GM20000 (cell line): ENCODE data around the gene CHRM3.
A peak's percentile ranks its signal among the peaks of the same experiment; 100 is the strongest.

Experiments
- DNase-seq: peaks from one replicate; pipeline ENCODE4 v3.0.0; 2012; ENCODE audit warnings: low spot score
- TF ChIP-seq, protein P1 (sequence below): IDR thresholded peaks from 2 replicates; pipeline ENCODE4 v1.5.1; 2012; ENCODE audit warnings: mild to moderate bottlenecking, control low read depth; ENCODE audit errors: extremely low read depth, missing control alignments

The CHRM3 gene

DNA sequence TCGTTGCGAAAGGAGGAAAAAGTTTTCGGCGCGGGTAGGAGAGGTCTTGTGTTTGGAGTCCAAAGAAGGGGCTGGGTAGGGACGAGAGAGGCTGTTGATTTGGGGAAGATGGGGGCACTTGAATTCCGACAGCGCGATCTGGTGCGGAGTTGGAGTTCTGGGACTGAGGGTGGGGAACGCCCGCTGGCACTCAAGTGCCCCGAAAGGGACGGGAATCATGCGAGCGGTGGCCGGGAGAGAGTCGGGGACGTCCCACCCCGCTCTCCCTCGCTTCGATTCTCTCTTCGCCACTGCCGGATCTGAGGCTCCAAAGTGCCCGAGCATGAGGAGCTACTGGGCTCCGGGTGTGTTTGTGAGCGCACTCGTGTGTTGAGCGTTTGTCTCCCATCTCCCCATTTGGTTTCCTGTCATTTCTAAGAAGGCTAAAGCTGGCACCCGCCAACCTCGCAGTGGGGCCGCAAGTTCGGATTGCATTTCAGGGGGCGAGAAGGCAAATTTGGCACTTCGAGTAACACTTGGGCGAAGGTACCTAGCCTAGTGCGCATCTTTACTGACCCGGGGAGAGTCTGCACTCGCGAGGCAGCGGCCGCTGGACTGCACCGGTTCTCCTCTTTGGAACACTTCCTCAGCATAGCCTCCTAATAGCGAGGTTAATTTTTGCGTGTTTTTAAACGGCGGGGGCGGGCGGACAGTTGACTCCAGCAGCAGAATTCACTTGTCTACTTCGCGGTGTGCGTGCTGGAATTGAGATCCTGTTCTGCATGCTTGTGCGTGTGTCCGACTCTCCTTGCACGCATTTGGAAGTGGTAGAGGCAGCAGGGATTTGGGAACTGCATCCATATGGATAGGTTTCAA lies 1.2 kb downstream of the CHRM3 start:
- TF ChIP-seq, protein P1, sequence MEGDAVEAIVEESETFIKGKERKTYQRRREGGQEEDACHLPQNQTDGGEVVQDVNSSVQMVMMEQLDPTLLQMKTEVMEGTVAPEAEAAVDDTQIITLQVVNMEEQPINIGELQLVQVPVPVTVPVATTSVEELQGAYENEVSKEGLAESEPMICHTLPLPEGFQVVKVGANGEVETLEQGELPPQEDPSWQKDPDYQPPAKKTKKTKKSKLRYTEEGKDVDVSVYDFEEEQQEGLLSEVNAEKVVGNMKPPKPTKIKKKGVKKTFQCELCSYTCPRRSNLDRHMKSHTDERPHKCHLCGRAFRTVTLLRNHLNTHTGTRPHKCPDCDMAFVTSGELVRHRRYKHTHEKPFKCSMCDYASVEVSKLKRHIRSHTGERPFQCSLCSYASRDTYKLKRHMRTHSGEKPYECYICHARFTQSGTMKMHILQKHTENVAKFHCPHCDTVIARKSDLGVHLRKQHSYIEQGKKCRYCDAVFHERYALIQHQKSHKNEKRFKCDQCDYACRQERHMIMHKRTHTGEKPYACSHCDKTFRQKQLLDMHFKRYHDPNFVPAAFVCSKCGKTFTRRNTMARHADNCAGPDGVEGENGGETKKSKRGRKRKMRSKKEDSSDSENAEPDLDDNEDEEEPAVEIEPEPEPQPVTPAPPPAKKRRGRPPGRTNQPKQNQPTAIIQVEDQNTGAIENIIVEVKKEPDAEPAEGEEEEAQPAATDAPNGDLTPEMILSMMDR: no peak
- peak; percentile 16 for DNase-seq

DNA sequence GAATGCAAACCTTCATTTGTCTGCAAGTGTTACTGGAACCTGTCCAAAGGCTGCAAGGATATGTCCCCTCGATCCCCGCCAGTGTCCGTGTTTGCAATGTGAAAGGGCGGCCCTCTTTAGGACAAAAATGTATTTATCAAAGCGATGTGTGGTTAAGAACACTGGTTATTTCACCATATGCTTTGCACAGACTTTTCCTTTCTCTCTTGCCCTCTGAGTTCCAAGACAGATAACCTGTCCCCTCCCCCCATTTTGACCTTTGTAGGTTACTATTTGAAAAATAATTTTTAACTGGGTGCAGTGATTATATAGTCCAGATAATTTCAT lies 1.8 kb downstream of the CHRM3 start:
- TF ChIP-seq, protein P1: no peak
- no peak for DNase-seq

DNA sequence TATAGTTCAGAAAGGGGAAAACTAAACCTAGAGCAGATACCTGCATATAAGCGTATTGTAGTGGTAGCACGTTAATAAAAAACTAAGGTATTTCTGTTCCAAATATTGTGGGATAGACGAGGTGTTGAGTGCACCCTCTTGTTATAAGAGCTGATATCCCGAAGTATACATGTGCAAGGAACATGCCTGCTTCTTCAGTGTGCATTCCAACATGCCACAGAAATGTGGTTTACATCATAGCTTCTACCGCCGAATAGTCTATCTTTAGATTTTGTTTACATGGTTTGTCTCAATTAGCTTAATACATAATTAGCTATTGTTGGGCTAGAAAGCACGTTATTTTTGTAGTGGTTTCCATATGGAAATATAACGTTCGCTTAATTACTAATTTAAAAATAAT lies 2.2 kb downstream of the CHRM3 start:
- no peak for DNase-seq
- TF ChIP-seq, protein P1: no peak

DNA sequence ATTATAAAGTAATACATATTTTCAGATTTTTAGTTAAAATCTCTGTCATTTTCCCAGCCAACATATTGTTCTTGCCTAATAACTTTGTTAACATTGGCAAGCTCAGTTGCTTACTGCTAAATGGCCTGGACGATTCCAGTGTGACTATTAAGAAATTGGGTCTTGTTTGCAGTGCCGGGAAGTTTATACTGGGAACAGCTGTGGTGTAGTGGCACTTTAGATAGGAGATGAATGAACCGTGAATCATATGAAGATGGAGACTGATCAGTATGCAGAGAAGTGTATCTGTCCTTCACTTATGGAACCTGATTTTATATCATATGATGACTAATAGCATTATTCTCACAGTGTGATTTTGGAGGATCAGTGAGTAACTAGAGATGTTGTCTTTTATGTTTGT lies 3.3 kb downstream of the CHRM3 start:
- no peak for DNase-seq
- TF ChIP-seq, protein P1: no peak

DNA sequence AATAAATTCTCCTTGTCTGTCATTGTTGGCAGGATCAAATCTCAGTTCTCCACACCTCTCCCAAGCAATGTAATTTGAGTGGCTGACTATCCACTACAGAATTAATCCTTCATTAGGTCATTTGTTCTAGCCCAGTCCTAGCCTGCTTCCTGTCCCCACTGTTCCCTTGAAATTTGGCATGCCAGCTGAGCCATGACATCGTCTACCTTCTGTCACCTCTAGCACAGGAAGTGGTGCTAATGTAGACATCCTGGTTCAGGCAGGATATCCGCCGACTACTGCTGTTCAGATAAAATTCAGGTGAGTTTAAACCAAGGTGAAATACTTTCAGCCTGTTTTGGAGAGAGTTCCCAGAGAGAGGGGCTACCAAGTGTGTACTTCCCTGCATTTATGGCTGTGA lies 5.9 kb downstream of the CHRM3 start:
- no peak for DNase-seq
- TF ChIP-seq, protein P1: no peak

DNA sequence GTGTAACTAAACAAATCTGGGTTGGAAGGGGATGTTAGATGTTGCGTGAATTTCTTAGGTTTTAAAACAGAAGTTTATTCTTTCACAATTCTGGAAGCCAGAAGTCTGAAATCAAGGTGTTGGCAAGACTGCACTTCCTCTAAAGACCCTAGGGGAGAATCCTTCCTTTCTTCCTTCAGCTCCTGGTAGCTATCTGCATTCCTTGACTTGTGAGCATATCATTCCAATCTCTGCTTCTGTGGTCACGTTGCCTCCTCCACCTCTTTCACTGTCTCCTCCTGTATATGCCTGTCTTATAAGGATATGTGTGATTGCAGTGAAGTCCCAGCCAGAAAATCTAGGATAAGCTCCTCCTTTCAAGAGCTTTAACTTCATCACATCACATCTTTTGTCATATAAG lies 7.7 kb downstream of the CHRM3 start:
- TF ChIP-seq, protein P1: no peak
- no peak for DNase-seq

DNA sequence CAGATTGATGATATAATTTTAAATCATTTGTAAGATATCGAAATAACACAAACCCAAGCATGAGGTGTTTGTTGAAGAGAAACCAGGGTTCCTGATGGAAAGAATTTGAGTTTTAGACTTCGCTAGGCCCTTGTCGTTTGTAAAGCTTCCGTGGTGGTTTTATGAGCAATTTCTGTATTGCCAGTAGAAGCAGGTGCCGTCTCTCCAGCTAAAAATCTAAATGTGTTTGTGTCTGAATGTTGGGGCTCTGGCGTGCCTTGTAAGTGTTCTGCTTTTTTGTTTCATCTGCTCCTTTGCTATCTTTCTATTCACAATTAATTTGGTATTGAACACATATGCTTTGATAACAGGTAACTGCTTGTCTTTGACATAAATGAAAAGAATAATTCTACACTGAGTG lies 27.5 kb downstream of the CHRM3 start:
- TF ChIP-seq, protein P1: no peak
- DNase-seq: no peak
